SU-DHL-6 (cell line): Measurements from ENCODE around the gene RANBP3.

ENCODE experiments used
- EZH2phosphoT487 ChIP-seq: fragments of 200-600 bp; sonication (generic), shearing (Covaris generic); conservative IDR thresholded peaks from 2 replicates; pipeline ENCODE4 v1.6.1; 2018; ENCODE audit warnings: mild to moderate bottlenecking, antibody characterized with exemption, low read length, moderate library complexity, mixed read lengths
- TF ChIP-seq, protein P1 (sequence below): fragments of 200-600 bp; sonication (generic); IDR thresholded peaks from one replicate; pipeline ENCODE4 v1.5.1; 2017; ENCODE audit warnings: antibody characterized with exemption, mild to moderate bottlenecking, low read length, moderate library complexity; ENCODE audit not compliant: insufficient read depth, poor library complexity, severe bottlenecking

DNA sequence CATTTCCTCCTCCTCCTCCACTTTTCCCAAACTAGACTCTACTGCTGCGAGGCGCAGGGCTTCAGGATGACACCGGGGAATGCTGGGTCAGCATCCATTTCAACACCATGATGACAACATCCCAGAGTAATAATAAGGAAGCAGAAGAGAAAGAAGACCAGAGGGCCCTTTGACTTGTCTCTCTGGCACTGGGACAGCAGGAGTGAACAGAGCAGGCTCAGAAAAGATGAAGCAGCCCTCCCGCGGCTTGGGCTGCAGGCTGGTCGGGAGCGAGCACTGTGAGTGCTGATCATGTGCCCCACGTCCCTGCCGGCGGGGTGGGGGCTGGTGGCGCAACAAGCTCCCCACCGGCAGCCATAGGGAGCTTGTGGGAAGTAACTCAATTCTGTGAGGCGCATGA lies 30.5 kb downstream of the RANBP3 start:
- TF ChIP-seq, protein P1, sequence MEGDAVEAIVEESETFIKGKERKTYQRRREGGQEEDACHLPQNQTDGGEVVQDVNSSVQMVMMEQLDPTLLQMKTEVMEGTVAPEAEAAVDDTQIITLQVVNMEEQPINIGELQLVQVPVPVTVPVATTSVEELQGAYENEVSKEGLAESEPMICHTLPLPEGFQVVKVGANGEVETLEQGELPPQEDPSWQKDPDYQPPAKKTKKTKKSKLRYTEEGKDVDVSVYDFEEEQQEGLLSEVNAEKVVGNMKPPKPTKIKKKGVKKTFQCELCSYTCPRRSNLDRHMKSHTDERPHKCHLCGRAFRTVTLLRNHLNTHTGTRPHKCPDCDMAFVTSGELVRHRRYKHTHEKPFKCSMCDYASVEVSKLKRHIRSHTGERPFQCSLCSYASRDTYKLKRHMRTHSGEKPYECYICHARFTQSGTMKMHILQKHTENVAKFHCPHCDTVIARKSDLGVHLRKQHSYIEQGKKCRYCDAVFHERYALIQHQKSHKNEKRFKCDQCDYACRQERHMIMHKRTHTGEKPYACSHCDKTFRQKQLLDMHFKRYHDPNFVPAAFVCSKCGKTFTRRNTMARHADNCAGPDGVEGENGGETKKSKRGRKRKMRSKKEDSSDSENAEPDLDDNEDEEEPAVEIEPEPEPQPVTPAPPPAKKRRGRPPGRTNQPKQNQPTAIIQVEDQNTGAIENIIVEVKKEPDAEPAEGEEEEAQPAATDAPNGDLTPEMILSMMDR, result no peak
- TF ChIP-seq EZH2phosphoT487, result no peak
